Hepatic stellate cell (primary cell): ENCODE data around the gene POTED.
"Not testable (repeated sequence)": the region's sequence is repeated elsewhere in the genome, so short reads cannot be mapped to it uniquely, and the experiment has no call there.

ENCODE experiments used
- DNase-seq: peaks from one replicate; pipeline ENCODE4 v3.0.0; 2011; ENCODE audit warnings: low spot score

The POTED gene

DNA sequence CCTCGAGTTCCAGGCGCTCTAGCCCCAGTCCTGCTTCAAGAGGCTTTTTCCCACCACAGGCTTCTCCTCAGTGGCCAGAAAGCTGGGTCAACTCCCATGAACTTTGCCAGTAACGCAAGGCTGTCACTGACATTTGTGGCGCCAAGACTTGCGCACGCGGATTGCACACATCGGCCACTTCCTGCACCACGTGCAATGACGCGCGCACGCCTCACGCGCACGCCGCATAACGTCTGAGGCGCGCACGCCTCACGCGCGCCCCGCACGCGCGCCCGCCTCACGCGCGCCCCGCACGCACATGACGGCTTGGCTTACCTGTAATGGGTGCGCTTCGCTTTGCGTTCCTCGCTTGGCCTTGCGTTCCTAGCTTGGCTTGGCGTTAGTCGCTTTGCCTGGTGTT, at the start of gene POTED:
POTED (plus strand) TSS at position 301 of the 400 bp plus-strand sequence. CDS start 452 bp downstream, outside the sequence.
- not testable (repeated sequence) for DNase-seq

DNA sequence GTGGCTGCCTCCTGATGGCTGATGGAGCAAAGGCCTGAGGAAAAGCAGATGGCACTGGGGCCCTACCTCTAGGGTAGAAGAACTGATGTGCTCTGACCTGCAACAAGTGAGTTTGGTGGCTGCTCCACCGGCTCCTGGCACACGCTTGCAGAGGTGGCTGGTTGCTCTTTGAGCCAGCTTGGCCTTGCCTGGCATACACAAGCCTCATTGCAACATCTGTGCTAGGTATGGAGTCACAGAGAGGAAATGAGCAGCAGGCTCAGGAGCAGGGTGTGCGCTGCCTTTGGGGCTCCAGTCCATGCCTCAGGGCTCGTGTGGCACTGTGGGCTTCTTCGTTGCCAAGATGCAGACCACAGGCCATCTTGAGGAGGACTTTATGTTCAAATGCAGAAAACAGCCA, 40.5 kb downstream of the POTED start:
- DNase-seq, result not testable (repeated sequence)

DNA sequence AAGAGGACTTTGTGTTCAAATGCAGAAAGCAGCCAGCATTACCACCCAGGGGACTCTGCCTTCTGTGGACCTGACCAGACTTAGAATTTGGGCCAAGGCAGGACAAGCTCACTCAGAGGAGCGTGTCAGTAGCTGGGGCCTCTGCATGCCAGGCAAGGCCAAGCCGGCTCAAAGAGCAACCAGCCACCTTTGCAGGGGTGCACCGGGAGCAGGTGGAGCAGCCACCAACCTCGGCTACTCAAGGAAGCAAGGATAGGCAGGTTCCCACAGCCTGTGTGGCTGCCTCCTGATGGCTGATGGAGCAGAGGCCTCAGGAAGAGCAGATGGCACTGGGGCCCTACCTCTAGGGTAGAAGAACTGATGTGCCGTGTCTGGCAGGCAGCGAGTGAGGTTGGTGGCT, 42.2 kb downstream of the POTED start:
- DNase-seq, result not testable (repeated sequence)
